ENCODE results near the gene RAMP1.

DNA sequence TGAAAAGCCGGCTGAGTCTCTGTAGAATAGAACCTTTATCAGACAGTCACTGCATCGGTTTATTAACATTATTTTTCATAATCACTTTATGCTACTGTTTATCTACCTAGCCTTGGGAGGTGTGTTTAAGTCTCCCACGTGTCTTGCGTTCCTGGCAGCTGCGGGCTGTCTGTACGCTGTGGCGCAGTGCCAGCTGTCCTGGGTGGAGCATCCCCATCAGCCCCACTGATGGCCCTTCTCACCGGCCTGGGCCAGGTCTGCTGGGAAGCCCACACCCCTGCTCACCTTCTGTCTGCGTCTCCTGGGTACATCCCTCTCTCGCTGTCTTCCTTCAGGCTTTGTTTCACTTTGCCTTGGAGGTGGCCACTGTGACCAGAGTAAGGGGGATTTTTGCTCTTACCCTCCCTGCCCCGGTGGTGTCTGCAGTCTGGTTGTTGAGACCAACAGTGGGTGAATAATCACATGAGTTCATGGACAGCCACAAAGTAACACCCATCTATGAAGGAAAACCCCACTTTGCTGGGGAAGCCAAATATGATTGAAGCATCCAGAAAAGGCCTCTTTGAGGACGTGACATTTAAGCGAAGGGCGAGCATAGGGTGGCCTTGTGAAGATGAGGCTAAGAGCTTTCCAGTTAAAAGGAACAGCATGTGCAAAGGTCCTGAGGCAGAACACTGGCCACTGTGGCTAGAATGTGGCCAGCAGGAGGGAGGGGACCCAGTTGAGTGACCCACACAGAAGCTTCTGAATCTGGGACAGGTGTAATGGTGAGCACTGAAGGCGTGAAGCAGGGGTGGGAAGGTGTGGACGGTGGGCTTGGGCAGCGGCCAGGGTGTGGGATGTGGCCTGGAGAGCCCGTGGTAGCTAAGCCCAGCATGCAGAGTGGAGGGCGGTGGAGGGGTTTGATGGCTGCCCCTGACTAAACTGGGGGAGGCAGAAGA is 41.7 kb downstream of the RAMP1 start:
- TF ChIP-seq, protein P1, sequence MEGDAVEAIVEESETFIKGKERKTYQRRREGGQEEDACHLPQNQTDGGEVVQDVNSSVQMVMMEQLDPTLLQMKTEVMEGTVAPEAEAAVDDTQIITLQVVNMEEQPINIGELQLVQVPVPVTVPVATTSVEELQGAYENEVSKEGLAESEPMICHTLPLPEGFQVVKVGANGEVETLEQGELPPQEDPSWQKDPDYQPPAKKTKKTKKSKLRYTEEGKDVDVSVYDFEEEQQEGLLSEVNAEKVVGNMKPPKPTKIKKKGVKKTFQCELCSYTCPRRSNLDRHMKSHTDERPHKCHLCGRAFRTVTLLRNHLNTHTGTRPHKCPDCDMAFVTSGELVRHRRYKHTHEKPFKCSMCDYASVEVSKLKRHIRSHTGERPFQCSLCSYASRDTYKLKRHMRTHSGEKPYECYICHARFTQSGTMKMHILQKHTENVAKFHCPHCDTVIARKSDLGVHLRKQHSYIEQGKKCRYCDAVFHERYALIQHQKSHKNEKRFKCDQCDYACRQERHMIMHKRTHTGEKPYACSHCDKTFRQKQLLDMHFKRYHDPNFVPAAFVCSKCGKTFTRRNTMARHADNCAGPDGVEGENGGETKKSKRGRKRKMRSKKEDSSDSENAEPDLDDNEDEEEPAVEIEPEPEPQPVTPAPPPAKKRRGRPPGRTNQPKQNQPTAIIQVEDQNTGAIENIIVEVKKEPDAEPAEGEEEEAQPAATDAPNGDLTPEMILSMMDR (IDR thresholded peaks at IDR 0.05) = no peak
- TF ChIP-seq POLR2AphosphoS5 (IDR thresholded peaks at IDR 0.05) = no peak
- no peak for TF ChIP-seq POLR2A (IDR thresholded peaks at IDR 0.05)

Data from prostate gland (tissue), 2 donors.